ENCODE measurements around the gene KLF7. TPM values are rescaled to one million over a fixed set of nuclear protein-coding genes. Genes with fewer than 3 reads are reported as not detected.

KLF7 gene
- total RNA-seq, 4 donors from 2014 or later = 25.8 to 55.3 (median 37.1) TPM

DNA sequence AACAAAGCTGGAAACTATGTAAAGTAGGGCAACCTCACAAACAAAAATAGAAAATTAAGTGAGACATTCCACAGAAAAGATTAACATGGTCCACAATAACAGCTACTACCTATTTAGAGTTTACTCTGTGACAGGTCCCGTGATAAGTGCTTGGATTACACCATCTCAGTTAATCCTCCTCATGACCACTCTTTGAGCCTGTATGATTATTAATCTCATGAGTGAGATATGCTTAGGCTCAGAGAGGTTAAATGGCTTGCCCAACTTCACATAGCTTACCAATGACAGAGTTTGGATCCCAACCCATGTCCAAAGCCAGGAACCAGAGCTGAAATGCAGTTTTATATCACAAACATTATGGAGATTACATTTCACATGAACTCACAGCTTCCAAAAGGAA is 37.3 kb upstream of the KLF7 start:
- no peak overlapping the region for H3K4me3 ChIP-seq
- WGBS, 2 donors = 76 to 92% methylated on average over 1 of the region's 1 CpG
- DNase-seq (ENCODE audit: low spot score in 2 of 2) = no peak
- no peaks in the 10 kb centered on the region for H3K4me1 ChIP-seq
- H3K36me3 ChIP-seq = no peaks in the 10 kb centered on the region
- no peak overlapping the region for H3K27ac ChIP-seq
- no peak for TF ChIP-seq POLR2A (IDR thresholded peaks at IDR 0.05)
- TF ChIP-seq EP300 (IDR thresholded peaks at IDR 0.05) = no peak
- no peak for TF ChIP-seq CTCF (IDR thresholded peaks at IDR 0.05)
- no peaks in the 10 kb centered on the region for H3K9me3 ChIP-seq
- H3K27me3 ChIP-seq = no peaks in the 10 kb centered on the region

DNA sequence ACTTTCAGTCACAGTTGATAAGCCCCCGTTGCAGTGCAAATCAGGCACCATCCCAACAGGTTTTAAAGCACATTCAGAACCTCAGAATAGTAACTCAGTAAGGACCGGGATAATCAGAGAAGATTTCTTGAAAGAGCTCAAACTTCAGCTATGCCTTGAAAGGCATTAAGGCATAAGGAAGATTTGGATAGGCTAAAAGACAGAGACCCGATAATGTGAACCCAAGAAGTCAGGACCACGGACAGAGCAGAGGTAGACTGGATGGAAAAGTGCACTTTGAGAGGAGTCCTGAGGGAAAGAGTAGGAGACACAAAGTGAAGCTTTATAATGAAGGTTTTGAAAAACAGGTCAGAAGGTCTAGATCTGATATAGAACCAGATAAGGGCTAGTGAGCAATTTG is 36.9 kb upstream of the KLF7 start:
- Histone ChIP-seq H3K27ac (no peak overlapping the region), H3K27me3 (no peaks in the 10 kb centered on the region), H3K4me3 (no peak overlapping the region), H3K9me3 (no peaks in the 10 kb centered on the region), H3K4me1 (no peaks in the 10 kb centered on the region), H3K36me3 (no peaks in the 10 kb centered on the region)
- TF ChIP-seq CTCF (IDR thresholded peaks at IDR 0.05) = no peak
- no peak for TF ChIP-seq POLR2A (IDR thresholded peaks at IDR 0.05)
- no peak for TF ChIP-seq EP300 (IDR thresholded peaks at IDR 0.05)
- WGBS, 2 donors = 30 to 37% methylated on average over 4 of the region's 4 CpGs
- DNase-seq (ENCODE audit: low spot score in 2 of 2) = no peak

DNA sequence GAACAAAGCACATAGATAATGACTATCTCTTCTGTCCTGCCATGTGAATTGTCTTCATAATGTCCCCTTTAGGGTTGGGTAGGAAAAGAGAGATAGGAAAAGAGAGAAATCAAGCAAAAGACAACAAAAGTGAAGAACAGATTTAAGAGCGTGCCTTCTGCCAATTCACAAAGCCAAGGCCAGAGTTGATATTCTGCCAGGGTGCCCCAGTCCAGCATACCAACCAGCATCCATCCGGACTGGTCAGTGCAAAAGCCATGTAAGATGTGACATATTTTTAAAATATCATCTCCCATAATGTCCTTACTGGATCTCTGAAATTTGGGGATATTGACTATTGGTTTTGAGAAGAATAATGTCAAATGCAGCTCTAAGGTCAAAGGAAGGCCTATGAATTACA is 35.7 kb upstream of the KLF7 start:
- Histone ChIP-seq H3K4me3 (no peak overlapping the region), H3K36me3 (no peaks in the 10 kb centered on the region), H3K27me3 (no peaks in the 10 kb centered on the region), H3K4me1 (no peaks in the 10 kb centered on the region), H3K9me3 (no peaks in the 10 kb centered on the region), H3K27ac (no peak overlapping the region)
- DNase-seq (ENCODE audit: low spot score in 2 of 2) = no peak
- TF ChIP-seq CTCF (IDR thresholded peaks at IDR 0.05) (no peak), EP300 (IDR thresholded peaks at IDR 0.05) (no peak), POLR2A (IDR thresholded peaks at IDR 0.05) (no peak)
- 86 to 95% methylated on average over 2 of the region's 2 CpGs for WGBS, 2 donors

- Histone ChIP-seq H3K4me1 (no peaks in the 10 kb centered on the region), H3K9me3 (no peaks in the 10 kb centered on the region), H3K27ac (no peak overlapping the region), H3K36me3 (no peaks in the 10 kb centered on the region), H3K27me3 (no peaks in the 10 kb centered on the region), H3K4me3 (no peak overlapping the region)
- TF ChIP-seq EP300 (IDR thresholded peaks at IDR 0.05) (no peak), CTCF (IDR thresholded peaks at IDR 0.05) (no peak)
- WGBS, 2 donors = 57 to 58% methylated on average over 8 of the region's 8 CpGs
- DNase-seq (ENCODE audit: low spot score in 2 of 2) = no peak
Observed at GRCh38 chr2:207200136-207200535, 34.4 kb upstream of the KLF7 start.

GRCh38 chr2:207194028-207194427 is 28.3 kb upstream of the KLF7 start:
- TF ChIP-seq POLR2A (IDR thresholded peaks at IDR 0.05) = no peak
- TF ChIP-seq EP300 (IDR thresholded peaks at IDR 0.05) = no peak
- TF ChIP-seq CTCF (IDR thresholded peaks at IDR 0.05) = no peak
- Histone ChIP-seq H3K4me3 (no peak overlapping the region), H3K9me3 (no peaks in the 10 kb centered on the region), H3K4me1 (peaks cover 0 to 2% (median 0%) of the 10 kb centered on the region in 4 donors), H3K27ac (no peak overlapping the region), H3K36me3 (no peaks in the 10 kb centered on the region), H3K27me3 (no peaks in the 10 kb centered on the region)
- WGBS, 2 donors = 68 to 73% methylated on average over 2 of the region's 2 CpGs
- no peak for DNase-seq (ENCODE audit: low spot score in 2 of 2)
